ENCODE results near the gene BCL7B. TPM values are rescaled to one million over a fixed set of nuclear protein-coding genes. Genes with fewer than 3 reads are reported as not detected.

Gene BCL7B
- 100 to 1,000 TPM; 108 to 128 TPM for total RNA-seq

DNA sequence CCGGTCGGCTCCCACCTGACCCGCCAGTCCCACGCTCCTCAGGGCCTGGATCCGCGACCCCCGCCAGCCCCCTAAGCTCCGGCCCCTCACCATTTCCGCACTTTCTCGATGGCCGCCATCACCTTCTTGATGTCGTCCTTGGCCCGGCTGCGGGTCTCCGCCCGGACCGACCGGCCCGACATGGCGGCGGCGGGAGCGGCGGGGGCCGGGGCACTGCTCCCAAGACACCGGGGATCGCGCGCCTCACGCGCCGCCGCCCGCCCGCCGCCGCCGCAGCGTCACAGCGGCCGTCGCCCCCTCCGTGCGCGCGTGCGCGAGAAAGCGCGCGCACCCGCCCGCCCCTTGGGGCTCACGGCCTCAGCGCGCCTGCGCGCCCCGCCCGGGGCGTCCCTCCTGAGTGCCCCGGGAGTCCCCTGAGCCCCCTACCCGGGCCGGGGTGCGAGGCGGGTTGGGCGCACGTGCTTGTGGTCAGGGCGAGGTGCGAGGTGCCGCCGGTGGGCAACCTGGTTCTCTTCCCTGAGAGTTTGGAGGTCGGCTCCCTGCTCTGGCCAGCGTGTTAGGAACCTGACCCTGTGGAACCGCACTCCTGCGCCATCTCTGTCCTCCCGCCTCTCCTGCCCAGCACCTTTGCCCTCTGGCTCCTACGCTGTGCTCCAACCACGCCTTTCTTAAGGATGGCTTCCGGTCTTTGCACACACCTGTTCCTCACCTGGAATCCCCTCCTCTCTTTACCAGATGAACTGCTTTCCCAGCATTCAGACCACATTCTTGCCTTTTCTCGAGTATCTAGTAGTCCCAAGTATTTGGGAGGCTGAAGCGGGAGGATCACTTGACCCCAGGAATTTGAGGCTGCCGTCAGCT, at the start of gene BCL7B:
Gene BCL7B (minus strand): TSS at position 294 of the 861 bp plus-strand sequence. CDS start 112 bp downstream, at position 182.
- Histone ChIP-seq H3K9me3 (no peaks in the 10 kb centered on the region), H3K27ac (peak within 1 kb of the TSS; percentile 98 to 99), H3K36me3 (peaks cover 11% of the 10 kb centered on the region), H3K4me1 (peaks cover 0 to 41% of the 10 kb centered on the region in 2 donors), H3K4me3 (peak within 1 kb of the TSS; percentile 75 to 94), H3K27me3 (no peaks in the 10 kb centered on the region)
- DNase-seq (ENCODE audit: low spot score): peak; percentile 63
- TF ChIP-seq, protein P1, sequence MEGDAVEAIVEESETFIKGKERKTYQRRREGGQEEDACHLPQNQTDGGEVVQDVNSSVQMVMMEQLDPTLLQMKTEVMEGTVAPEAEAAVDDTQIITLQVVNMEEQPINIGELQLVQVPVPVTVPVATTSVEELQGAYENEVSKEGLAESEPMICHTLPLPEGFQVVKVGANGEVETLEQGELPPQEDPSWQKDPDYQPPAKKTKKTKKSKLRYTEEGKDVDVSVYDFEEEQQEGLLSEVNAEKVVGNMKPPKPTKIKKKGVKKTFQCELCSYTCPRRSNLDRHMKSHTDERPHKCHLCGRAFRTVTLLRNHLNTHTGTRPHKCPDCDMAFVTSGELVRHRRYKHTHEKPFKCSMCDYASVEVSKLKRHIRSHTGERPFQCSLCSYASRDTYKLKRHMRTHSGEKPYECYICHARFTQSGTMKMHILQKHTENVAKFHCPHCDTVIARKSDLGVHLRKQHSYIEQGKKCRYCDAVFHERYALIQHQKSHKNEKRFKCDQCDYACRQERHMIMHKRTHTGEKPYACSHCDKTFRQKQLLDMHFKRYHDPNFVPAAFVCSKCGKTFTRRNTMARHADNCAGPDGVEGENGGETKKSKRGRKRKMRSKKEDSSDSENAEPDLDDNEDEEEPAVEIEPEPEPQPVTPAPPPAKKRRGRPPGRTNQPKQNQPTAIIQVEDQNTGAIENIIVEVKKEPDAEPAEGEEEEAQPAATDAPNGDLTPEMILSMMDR (IDR thresholded peaks at IDR 0.05): no peak

DNA sequence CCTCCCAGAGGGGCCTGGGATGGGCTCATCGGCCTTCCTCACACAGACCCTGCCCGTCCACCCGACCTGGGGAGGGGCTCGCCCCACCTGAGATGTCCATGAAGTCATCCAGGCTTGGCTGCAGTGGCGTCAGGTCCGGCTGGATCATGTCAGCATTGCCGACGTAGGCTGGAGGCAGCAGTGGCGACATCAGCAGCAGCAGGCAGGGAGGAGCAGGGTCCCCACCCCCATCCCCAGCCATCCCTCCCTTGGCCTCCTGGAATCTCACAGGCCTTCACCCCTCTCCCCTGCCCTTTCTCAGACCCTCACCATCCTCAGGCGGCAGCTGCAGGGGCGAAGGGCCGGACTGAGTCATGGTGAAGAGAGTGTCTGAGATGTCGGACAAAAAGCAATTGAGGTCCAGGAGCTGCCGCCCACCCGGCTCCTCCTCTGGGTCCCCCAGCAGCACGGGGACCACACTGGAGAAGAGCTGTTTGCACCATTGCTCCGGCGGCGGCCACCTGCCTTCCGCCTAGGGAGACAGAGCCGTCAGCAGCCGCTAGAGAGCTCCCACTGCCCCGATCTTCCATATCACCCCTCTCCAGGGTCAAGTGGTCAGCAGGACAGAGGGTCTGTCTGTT, 48.2 kb upstream of the BCL7B start:
- no peak for DNase-seq (ENCODE audit: low spot score)
- no peaks in the 10 kb centered on the region for H3K27me3 ChIP-seq
- H3K4me1 ChIP-seq: peaks cover 0 to 8% of the 10 kb centered on the region in 2 donors
- H3K9me3 ChIP-seq: no peaks in the 10 kb centered on the region
- no peaks in the 10 kb centered on the region for H3K36me3 ChIP-seq
- TF ChIP-seq, protein P1 (IDR thresholded peaks at IDR 0.05): no peak
- H3K27ac ChIP-seq: no peak overlapping the region
- H3K4me3 ChIP-seq: no peak overlapping the region

DNA sequence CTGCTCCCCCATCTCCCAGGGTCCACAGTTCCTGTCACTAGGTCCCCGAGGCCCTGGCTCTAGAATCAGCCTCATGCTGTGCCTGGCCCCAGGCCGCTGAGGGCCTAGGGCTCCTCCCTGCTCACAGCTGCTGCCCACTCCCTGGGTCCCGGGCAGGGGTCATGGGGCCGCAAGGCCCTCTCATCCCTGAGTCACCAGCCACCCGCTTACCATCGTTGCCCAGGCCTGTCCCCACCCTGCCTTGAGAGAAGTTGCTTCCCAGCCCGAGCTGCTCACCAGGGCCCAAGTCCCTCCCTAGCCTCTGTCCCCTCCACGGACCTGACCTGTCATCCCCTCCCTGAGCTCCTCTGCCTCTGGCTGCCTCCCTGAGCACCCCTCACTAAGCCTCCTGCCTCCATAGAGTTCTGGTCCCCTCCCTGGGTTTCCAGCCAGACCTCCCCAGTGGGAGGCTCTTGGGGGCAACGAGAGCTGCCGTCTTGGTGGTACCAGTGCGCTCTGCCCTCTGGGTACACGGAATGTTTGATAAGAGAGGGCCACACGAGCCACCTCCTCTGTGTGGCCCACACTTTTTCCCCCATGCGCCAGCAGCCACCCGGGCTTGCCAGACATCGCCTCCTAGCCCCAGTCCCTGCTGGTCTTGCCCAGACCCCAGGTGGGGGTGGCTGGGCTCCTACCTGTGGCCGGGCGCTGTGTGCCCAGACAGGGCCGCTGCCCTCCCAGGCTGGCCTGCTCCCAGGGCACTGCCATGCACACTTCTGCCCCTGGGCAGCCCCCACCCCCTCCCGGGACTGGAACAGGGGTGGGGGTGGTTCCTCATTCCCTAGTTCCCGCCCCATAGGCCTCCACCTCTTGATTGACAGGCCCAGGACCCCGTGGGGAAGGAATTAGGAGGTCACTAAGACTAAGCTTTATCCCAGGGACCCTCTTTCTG, 45.5 kb upstream of the BCL7B start:
- Histone ChIP-seq H3K4me1 (peaks cover 0 to 8% of the 10 kb centered on the region in 2 donors), H3K4me3 (no peak overlapping the region), H3K36me3 (no peaks in the 10 kb centered on the region), H3K27ac (no peak overlapping the region), H3K27me3 (no peaks in the 10 kb centered on the region), H3K9me3 (no peaks in the 10 kb centered on the region)
- TF ChIP-seq, protein P1 (IDR thresholded peaks at IDR 0.05): no peak
- DNase-seq (ENCODE audit: low spot score): no peak

DNA sequence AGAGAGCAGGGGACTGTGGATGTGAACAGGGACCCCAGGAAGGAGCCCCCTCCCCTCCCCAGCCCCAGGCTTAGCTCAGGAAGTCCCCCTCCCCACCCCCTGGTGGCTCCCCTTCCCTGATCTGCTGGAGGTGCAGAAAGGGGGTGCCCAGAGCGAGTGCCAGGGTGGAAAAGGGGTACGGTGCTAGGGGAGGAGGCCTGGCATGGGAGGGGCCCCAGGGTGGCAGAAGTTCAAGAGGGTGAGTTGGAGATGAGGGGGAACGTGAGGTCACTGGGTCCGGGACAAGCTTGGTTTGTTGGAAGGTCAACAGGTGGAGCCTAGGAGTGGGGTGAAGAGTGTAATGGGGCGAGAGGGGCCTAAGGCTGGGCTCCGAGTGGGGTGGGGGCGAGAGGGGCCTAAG, 42.4 kb upstream of the BCL7B start:
- H3K36me3 ChIP-seq: no peaks in the 10 kb centered on the region

More for the DNA sequence above, 42.4 kb upstream of the BCL7B start:
- H3K27me3 ChIP-seq: no peaks in the 10 kb centered on the region
- no peaks in the 10 kb centered on the region for H3K9me3 ChIP-seq
- H3K4me3 ChIP-seq: no peak overlapping the region
- DNase-seq (ENCODE audit: low spot score): no peak
- TF ChIP-seq, protein P1 (IDR thresholded peaks at IDR 0.05): no peak
- no peak overlapping the region for H3K27ac ChIP-seq
- H3K4me1 ChIP-seq: no peaks in the 10 kb centered on the region

Data from right atrium auricular region (tissue), 2 donors.